Lung (tissue), 12 donors: Measurements from ENCODE around the gene HSF5. TPM values are rescaled to one million over a fixed set of nuclear protein-coding genes. Genes with fewer than 3 reads are reported as not detected.

Source experiments
- ATAC-seq: fragments of 200-7000 bp; cut with Tn5 transposase; one replicate; pipeline ENCODE4 v1.9.1; 2020; ENCODE audit warnings: moderate number of reproducible peaks; ENCODE audit not compliant: insufficient read depth, low FRiP score
- DNase-seq, 3 donors: peaks; one replicate each; pipeline ENCODE4 v3.0.0-alpha.2; 2013 to 2017
- H3K27ac ChIP-seq, 2 donors: one replicate each; pipeline ENCODE4 v1.5.1; 2013; ENCODE audit warnings: mild to moderate bottlenecking in 2 of 2, moderate library complexity in 2 of 2, control low read depth in 1 of 2, inconsistent platforms in 1 of 2, low read depth in 1 of 2, low read length in 1 of 2
- H3K27me3 ChIP-seq, 3 donors: one replicate each; pipeline ENCODE4 v1.5.1; 2013; ENCODE audit warnings: low read length in 2 of 3; ENCODE audit not compliant: control insufficient read depth in 3 of 3, insufficient read depth in 3 of 3
- H3K36me3 ChIP-seq, 4 donors: one replicate each; pipeline ENCODE4 v1.5.1; 2013; ENCODE audit warnings: low read length in 4 of 4, mild to moderate bottlenecking in 1 of 4, moderate library complexity in 1 of 4; ENCODE audit not compliant: control insufficient read depth in 4 of 4, insufficient read depth in 4 of 4
- H3K4me1 ChIP-seq, 5 donors: one replicate each; pipeline ENCODE4 v1.5.1; 2013; ENCODE audit warnings: low read length in 5 of 5, mild to moderate bottlenecking in 2 of 5, moderate library complexity in 1 of 5; ENCODE audit not compliant: control insufficient read depth in 5 of 5, insufficient read depth in 5 of 5
- H3K4me3 ChIP-seq: one replicate; pipeline ENCODE4 v1.5.1; 2013; ENCODE audit warnings: mild to moderate bottlenecking, control low read depth, moderate library complexity
- H3K9ac ChIP-seq, 2 donors: one replicate each; pipeline ENCODE4 v1.5.1; 2013; ENCODE audit warnings: low read length in 2 of 2, control low read depth in 1 of 2; ENCODE audit not compliant: insufficient read depth in 1 of 2
- H3K9me3 ChIP-seq, 4 donors: one replicate each; pipeline ENCODE4 v1.5.1; 2013; ENCODE audit warnings: low read length in 3 of 4, mild to moderate bottlenecking in 1 of 4, moderate library complexity in 1 of 4; ENCODE audit not compliant: control insufficient read depth in 4 of 4, insufficient read depth in 3 of 4
- WGBS, 2 donors: extraction: QIAGEN DNeasy Blood & Tissue Kit; methylation state at CpG; one replicate each; pipeline ENCODE4 v1.1.7; 2013; 5-methylcytosine and 5-hydroxymethylcytosine counted together
- polyA plus RNA-seq, 2 donors: library from polyadenylated mRNA; stranded (reverse); fragments of 200-250 nt; gene quantifications; one replicate each; pipeline ENCODE4 v1.2.1, GENCODE V29; 2013
- total RNA-seq, 2 donors: library from RNA; depleted of rRNA in 1 of 2; stranded (reverse); fragments of >200 nt in 1 of 2; gene quantifications; one replicate each; pipeline ENCODE4 v1.2.1, GENCODE V29; 2014 to 2021
- TF ChIP-seq, protein P1 (sequence below): IDR thresholded peaks from 2 replicates; pipeline ENCODE4 v1.5.1; 2012; ENCODE audit warnings: mild to moderate bottlenecking; ENCODE audit errors: control extremely low read depth, extremely low read depth
- donor health status: control.
- donor health status: control.
- donor health status: Bipolar disorder and iron deficiency.
- donor health status: healthy.
- donor health status: DM: yes; HTN: yes; CAD: no.

The HSF5 gene
- total and polyA plus RNA-seq, 4 donors, result 0.02 to 0.17 (median 0.08) TPM

DNA sequence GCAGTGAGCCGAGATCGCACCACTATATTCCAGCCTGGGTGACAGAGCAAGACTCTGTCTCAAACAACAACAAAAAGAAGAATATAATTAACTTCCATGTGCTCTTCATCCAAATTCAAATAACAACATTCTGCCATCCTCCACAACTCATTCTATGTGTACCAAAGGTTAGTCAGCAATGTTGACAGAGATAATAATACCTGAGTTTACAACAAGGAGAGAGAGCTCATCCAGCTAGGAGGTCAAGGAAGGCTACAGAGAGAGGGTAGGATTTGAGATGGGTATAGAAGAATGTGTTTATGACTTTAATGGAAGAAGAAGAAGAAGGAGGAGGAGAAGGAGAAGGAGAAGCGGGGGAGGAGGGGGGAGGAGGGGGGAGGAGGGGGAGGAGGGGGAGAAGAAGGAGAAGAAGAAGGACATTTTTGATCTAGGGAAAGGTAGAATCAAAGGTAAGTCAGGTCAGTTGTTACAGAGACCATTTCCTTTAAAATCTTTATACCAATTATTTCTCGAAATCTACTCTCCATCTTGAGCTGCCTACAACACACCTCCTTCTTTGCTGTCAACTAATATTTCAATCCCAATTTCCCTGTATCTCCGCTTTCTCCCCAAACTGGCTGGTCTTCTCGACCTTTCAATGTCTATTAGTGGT lies 10.1 kb upstream of the HSF5 start:
- Histone ChIP-seq H3K4me1 (peaks cover 0 to 2% (median 0%) of the 10 kb centered on the region in 5 donors), H3K9ac (no peak overlapping the region), H3K4me3 (no peak overlapping the region), H3K9me3 (no peaks in the 10 kb centered on the region), H3K36me3 (peaks cover 31 to 58% (median 40%) of the 10 kb centered on the region in 4 donors), H3K27ac (no peak overlapping the region), H3K27me3 (no peaks in the 10 kb centered on the region)
- TF ChIP-seq, protein P1, sequence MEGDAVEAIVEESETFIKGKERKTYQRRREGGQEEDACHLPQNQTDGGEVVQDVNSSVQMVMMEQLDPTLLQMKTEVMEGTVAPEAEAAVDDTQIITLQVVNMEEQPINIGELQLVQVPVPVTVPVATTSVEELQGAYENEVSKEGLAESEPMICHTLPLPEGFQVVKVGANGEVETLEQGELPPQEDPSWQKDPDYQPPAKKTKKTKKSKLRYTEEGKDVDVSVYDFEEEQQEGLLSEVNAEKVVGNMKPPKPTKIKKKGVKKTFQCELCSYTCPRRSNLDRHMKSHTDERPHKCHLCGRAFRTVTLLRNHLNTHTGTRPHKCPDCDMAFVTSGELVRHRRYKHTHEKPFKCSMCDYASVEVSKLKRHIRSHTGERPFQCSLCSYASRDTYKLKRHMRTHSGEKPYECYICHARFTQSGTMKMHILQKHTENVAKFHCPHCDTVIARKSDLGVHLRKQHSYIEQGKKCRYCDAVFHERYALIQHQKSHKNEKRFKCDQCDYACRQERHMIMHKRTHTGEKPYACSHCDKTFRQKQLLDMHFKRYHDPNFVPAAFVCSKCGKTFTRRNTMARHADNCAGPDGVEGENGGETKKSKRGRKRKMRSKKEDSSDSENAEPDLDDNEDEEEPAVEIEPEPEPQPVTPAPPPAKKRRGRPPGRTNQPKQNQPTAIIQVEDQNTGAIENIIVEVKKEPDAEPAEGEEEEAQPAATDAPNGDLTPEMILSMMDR, result no peak
- WGBS, 2 donors, result 96 to 98% methylated on average over 5 of the region's 6 CpGs
- no peak for DNase-seq
- no peak for ATAC-seq

DNA sequence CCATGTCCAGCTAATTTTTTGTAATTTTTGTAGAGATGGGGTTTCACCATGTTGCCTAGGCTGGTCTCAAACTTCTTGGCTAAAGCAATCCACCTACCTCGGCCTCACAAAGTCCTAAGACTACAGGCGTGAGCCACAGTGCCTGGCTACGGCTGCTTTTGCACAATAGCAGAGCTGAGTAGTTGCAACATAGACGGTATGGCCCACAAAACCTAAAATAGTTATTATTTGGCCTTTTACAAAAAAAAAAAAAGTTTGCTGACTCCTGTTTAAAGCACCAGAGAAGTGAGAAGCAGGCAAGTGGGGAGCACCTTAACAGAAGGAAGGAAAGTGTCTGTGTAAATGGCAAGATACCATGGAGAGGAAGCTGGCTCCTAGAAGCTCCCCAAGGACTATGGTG lies 5.3 kb upstream of the HSF5 start:
- DNase-seq, result no peak
- Histone ChIP-seq H3K27me3 (no peaks in the 10 kb centered on the region), H3K36me3 (peaks cover 47 to 70% (median 55%) of the 10 kb centered on the region in 4 donors), H3K9me3 (no peaks in the 10 kb centered on the region), H3K27ac (no peak overlapping the region), H3K4me3 (no peak overlapping the region), H3K9ac (no peak overlapping the region), H3K4me1 (peaks cover 0 to 2% (median 0%) of the 10 kb centered on the region in 5 donors)
- TF ChIP-seq, protein P1, result no peak
- no peak for ATAC-seq
- WGBS, 2 donors, result 40 to 84% methylated on average over 4 of the region's 4 CpGs

DNA sequence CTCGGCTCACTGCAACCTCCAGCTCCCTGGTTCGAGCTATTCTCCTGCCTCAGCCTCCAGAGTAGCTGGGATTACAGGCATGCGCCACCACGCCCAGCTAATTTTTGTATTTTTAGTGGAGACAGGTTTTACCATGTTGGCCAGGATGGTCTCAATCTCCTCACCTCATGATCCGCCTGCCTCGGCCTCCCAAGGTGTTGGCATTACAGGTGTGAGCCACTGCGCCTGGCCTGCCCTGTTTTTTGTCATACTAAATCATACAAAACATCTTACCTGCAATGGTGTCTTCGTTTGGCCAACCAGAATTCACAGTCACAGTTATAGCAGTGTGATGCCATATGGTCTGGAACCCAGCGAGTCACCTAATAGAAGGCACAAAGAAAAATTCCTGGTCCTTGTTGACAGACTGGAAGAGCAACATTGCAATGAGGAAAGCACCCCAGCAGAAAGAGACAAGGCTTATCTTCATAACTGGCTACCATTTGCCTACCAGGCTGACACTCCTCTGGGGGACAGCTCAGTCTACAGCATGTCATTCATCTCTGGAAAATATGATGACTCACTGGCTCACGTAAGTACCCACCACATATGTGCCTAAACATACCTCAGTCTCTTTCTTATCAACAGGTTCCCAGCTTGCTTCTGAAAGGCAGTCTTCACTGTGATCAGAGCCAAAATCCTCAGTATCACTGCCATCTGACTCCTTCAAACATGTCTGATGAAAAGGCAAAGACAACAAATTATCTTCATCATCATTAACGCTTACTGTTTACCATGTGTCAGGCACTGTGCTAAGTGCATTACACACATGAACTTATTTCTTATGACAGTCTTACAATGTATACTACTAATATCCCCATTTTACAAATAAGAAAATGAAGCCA lies 4.3 kb upstream of the HSF5 start:
- Histone ChIP-seq H3K27ac (no peak overlapping the region), H3K9ac (no peak overlapping the region), H3K4me1 (peaks cover 0 to 2% (median 0%) of the 10 kb centered on the region in 5 donors), H3K4me3 (no peak overlapping the region), H3K9me3 (no peaks in the 10 kb centered on the region), H3K27me3 (no peaks in the 10 kb centered on the region), H3K36me3 (peaks cover 43 to 63% (median 51%) of the 10 kb centered on the region in 4 donors)
- TF ChIP-seq, protein P1, result no peak
- WGBS, 2 donors, result 94 to 96% methylated on average over 11 of the region's 11 CpGs
- no peak for ATAC-seq
- no peak for DNase-seq
